HEK293 (cell line): ENCODE measurements around the gene KPTN.

ENCODE experiments used
- CTCF ChIP-seq: fragments of 450-650 bp; formaldehyde crosslinking; IDR thresholded peaks from 2 replicates; pipeline ENCODE4 v1.5.1; 2016; ENCODE audit warnings: missing biosample characterization, missing genetic modification characterization
- ELK4 ChIP-seq: IDR thresholded peaks from 2 replicates; pipeline ENCODE4 v1.6.1; 2011; ENCODE audit warnings: mild to moderate bottlenecking, low read depth, low read length, borderline replicate concordance
- KLF9 ChIP-seq: fragments of 450-650 bp; formaldehyde crosslinking; IDR thresholded peaks from 2 replicates; pipeline ENCODE4 v1.5.1; 2016; ENCODE audit warnings: missing biosample characterization, missing genetic modification characterization, low read depth
- REST ChIP-seq: fragments of 450-650 bp; formaldehyde crosslinking; IDR thresholded peaks from 2 replicates; pipeline ENCODE4 v1.5.1; 2016; ENCODE audit warnings: missing biosample characterization, missing genetic modification characterization
- TCF7L2 ChIP-seq: IDR thresholded peaks from 2 replicates; pipeline ENCODE4 v1.6.1; 2011; ENCODE audit warnings: low read depth, mild to moderate bottlenecking, inconsistent platforms, low read length, moderate library complexity, borderline replicate concordance
- ZNF768 ChIP-seq: fragments of 450-650 bp; formaldehyde crosslinking; IDR thresholded peaks from 2 replicates; pipeline ENCODE4 v1.5.1; 2018; ENCODE audit warnings: missing biosample characterization, mild to moderate bottlenecking, missing genetic modification characterization

- TF ChIP-seq KLF9 (no peak), REST (tag by site-specific recombination) (no peak), TCF7L2 (no peak), CTCF (no peak), ZNF768 (no peak), ELK4 (no peak)
These were observed 23.0 kb upstream of the KPTN start for GRCh38 chr19:47507012-47507411.
